Lower leg skin (tissue), 4 donors: Measurements from ENCODE around the gene ELOVL1. TPM values are rescaled to one million over a fixed set of nuclear protein-coding genes. Genes with fewer than 3 reads are reported as not detected.

Experiments used
- DNase-seq, 2 donors: peaks; one replicate each; pipeline ENCODE4 v3.0.0-alpha.2; 2019; ENCODE audit warnings: low spot score in 2 of 2
- H3K4me3 ChIP-seq: fragments of 200-600 bp; sonication (generic); 2 replicates; pipeline ENCODE4 v1.5.1; 2017; ENCODE audit warnings: mild to moderate bottlenecking, low read depth; ENCODE audit not compliant: poor library complexity, severe bottlenecking
- CTCF ChIP-seq, 3 donors: fragments of 450-650 bp; IDR thresholded peaks; one replicate each; pipeline ENCODE4 v1.5.1; 2016; ENCODE audit warnings: antibody characterized with exemption in 3 of 3, mild to moderate bottlenecking in 3 of 3, moderate library complexity in 2 of 3
- POLR2A ChIP-seq, 2 donors: fragments of 450-650 bp; IDR thresholded peaks; one replicate each; pipeline ENCODE4 v1.6.1; 2016 to 2017; ENCODE audit warnings: antibody characterized with exemption in 2 of 2, mild to moderate bottlenecking in 1 of 2, moderate library complexity in 1 of 2
- WGBS, 2 donors: methylation state at CpG; one replicate each; pipeline ENCODE4 v1.1.5; 2018; 5-methylcytosine and 5-hydroxymethylcytosine counted together
- intact Hi-C: fragments of 100-400 bp; cut with DNase I; formaldehyde crosslinking; loops from one replicate; pipeline ENCODE4 v1.15.0; 2023; ENCODE audit warnings: low total_unique reads
- total RNA-seq, 4 donors: library from RNA; depleted of rRNA; stranded (reverse); fragments of >200 nt; gene quantifications; one replicate each; pipeline ENCODE4 v1.1.0, GENCODE V29; 2016

ELOVL1 gene
- total RNA-seq, 4 donors from 2014 or later: 359 to 592 (median 401) TPM

GRCh38 chr1:43395523-43395922 lies 27.7 kb upstream of the ELOVL1 start:
- 84 to 87% methylated on average over 4 of the region's 4 CpGs for WGBS, 2 donors
- intact Hi-C loops: no loop called here
- no peak overlapping the region for H3K4me3 ChIP-seq
- no peak for DNase-seq
- TF ChIP-seq POLR2A (IDR thresholded peaks at IDR 0.05) (no peak), CTCF (IDR thresholded peaks at IDR 0.05) (no peak)

GRCh38 chr1:43392702-43393101 lies 24.9 kb upstream of the ELOVL1 start:
- DNase-seq: no peak
- no peak for TF ChIP-seq POLR2A (IDR thresholded peaks at IDR 0.05)
- TF ChIP-seq CTCF (IDR thresholded peaks at IDR 0.05): no peak
- intact Hi-C loops: no loop called here

GRCh38 chr1:43389326-43390313 lies 21.8 kb upstream of the ELOVL1 start, which contains the start of the genes MED8 and SZT2:
Gene MED8 (minus strand): TSS chr1:43389800. CDS start chr1:43389764, 36 bp downstream.
Gene SZT2 (plus strand): TSS chr1:43389899. CDS start chr1:43389969, 70 bp downstream.
- peak within 1 kb of the TSS; percentile 84 for H3K4me3 ChIP-seq
- WGBS, 2 donors: 0 to 1% methylated on average over 42 to 65 of the region's 65 CpGs
- intact Hi-C loops: no loop called here
- TF ChIP-seq POLR2A (IDR thresholded peaks at IDR 0.05) (peak in 1 of 2 donors; percentile 47), CTCF (IDR thresholded peaks at IDR 0.05) (no peak)
- peak; percentile 97 to 99 for DNase-seq

More at GRCh38 chr1:43392702-43393101, 24.9 kb upstream of the ELOVL1 start:
- no peak overlapping the region for H3K4me3 ChIP-seq
- 57 to 77% methylated on average over 3 of the region's 3 CpGs for WGBS, 2 donors

- intact Hi-C loops: no loop called here
- DNase-seq: no peak
- H3K4me3 ChIP-seq: peak overlapping the region; percentile 84
- no peak for TF ChIP-seq POLR2A (IDR thresholded peaks at IDR 0.05)
- 34 to 36% methylated on average over 3 of the region's 3 CpGs for WGBS, 2 donors
These were observed 20.8 kb upstream of the ELOVL1 start for GRCh38 chr1:43388613-43389012.

GRCh38 chr1:43387976-43388599 lies 20.3 kb upstream of the ELOVL1 start:
- TF ChIP-seq CTCF (IDR thresholded peaks at IDR 0.05) (no peak), POLR2A (IDR thresholded peaks at IDR 0.05) (no peak)
- H3K4me3 ChIP-seq: no peak overlapping the region
- intact Hi-C loops: no loop called here
- no peak for DNase-seq
- 44 to 51% methylated on average over 4 of the region's 4 CpGs for WGBS, 2 donors

- intact Hi-C loops: no loop called here
- H3K4me3 ChIP-seq: no peak overlapping the region
- no peak for TF ChIP-seq POLR2A (IDR thresholded peaks at IDR 0.05)
- TF ChIP-seq CTCF (IDR thresholded peaks at IDR 0.05): no peak
- 86 to 92% methylated on average over 6 of the region's 6 CpGs for WGBS, 2 donors
- DNase-seq: no peak
These were observed 18.9 kb upstream of the ELOVL1 start for GRCh38 chr1:43386676-43387075.
